HepG2 (cell line): ENCODE data around the gene TMTC4. TPM values are rescaled to one million over a fixed set of nuclear protein-coding genes. Genes with fewer than 3 reads are reported as not detected.
A peak's percentile ranks its signal among the peaks of the same experiment; 100 is the strongest.

Experiments
- ATF7 ChIP-seq, 2 experiments: fragments of 450-650 bp in 1 of 2; sonication (generic) in 1 of 2; formaldehyde crosslinking in 1 of 2; IDR thresholded peaks; 2 replicates each; pipeline versions ENCODE4 v1.4.0 to v1.6.1; 2016 to 2020; ENCODE audit warnings: antibody characterized with exemption in 1 of 2, mild to moderate bottlenecking in 1 of 2, missing genetic modification reagents in 1 of 2
- BORCS8-MEF2B ChIP-seq: sonication (generic); formaldehyde crosslinking; IDR thresholded peaks from 2 replicates; pipeline ENCODE4 v1.8.0; 2022; ENCODE audit warnings: mild to moderate bottlenecking, missing genetic modification reagents
- BRCA1 ChIP-seq: sonication (generic); formaldehyde crosslinking; IDR thresholded peaks from 2 replicates; pipeline ENCODE4 v1.4.0; 2020; ENCODE audit warnings: missing genetic modification reagents
- CHD4 ChIP-seq: fragments of 200-600 bp; sonication (generic); IDR thresholded peaks from 2 replicates; pipeline ENCODE4 v1.7.0; 2017; ENCODE audit warnings: mild to moderate bottlenecking, low read length, borderline replicate concordance
- DR1 ChIP-seq: sonication (generic); formaldehyde crosslinking; IDR thresholded peaks from 2 replicates; pipeline ENCODE4 v1.8.0; 2021; ENCODE audit warnings: mild to moderate bottlenecking, missing genetic modification reagents, inconsistent platforms
- GATAD1 ChIP-seq: IDR thresholded peaks from 2 replicates; pipeline ENCODE4 v1.6.1; 2016; ENCODE audit warnings: missing genetic modification reagents, missing compliant biosample characterization
- IKZF5 ChIP-seq: IDR thresholded peaks from 2 replicates; pipeline ENCODE4 v1.6.1; 2018; ENCODE audit warnings: missing genetic modification reagents, mild to moderate bottlenecking, missing compliant biosample characterization
- LRRFIP1 ChIP-seq: sonication (generic); formaldehyde crosslinking; conservative IDR thresholded peaks from 2 replicates; pipeline ENCODE4 v1.4.0; 2020; ENCODE audit warnings: missing genetic modification reagents
- MTA1 ChIP-seq: sonication (generic); formaldehyde crosslinking; IDR thresholded peaks from 2 replicates; pipeline ENCODE4 v1.4.0; 2020; ENCODE audit warnings: missing genetic modification reagents, mild to moderate bottlenecking, borderline replicate concordance
- NR2C2 ChIP-seq: sonication (generic); formaldehyde crosslinking; IDR thresholded peaks from 2 replicates; pipeline ENCODE4 v1.4.0; 2020; ENCODE audit warnings: missing genetic modification reagents, mild to moderate bottlenecking, moderate library complexity, borderline replicate concordance
- SNAPC4 ChIP-seq: sonication (generic); formaldehyde crosslinking; IDR thresholded peaks from 2 replicates; pipeline ENCODE4 v1.4.0; 2020; ENCODE audit warnings: mild to moderate bottlenecking, missing genetic modification reagents
- TBX2 ChIP-seq: sonication (generic); formaldehyde crosslinking; IDR thresholded peaks from 2 replicates; pipeline ENCODE4 v1.5.0; 2020; ENCODE audit warnings: missing genetic modification reagents, mild to moderate bottlenecking, borderline replicate concordance
- ZNF687 ChIP-seq: sonication (generic); formaldehyde crosslinking; IDR thresholded peaks from 2 replicates; pipeline ENCODE4 v1.5.1; 2020; ENCODE audit warnings: mild to moderate bottlenecking, missing genetic modification reagents, moderate library complexity
- polyA plus RNA-seq, 8 experiments: library from polyadenylated mRNA; depleted of rRNA in 3 of 8; stranded (reverse) in 7 of 8; unstranded in 1 of 8; fragments of >200 nt; fragmentation: Illumina TruSeq in 4 of 8; extraction: Trizol in 4 of 8; gene quantifications; 2 replicates each; pipeline versions ENCODE4 v1.2.1 to v1.2.3, GENCODE V29; 2011 to 2016; ENCODE audit warnings: low read depth in 4 of 8, missing spikeins in 1 of 8, mixed read lengths in 1 of 8; ENCODE audit not compliant: insufficient read depth in 1 of 8
- total RNA-seq, 5 experiments: library from RNA; depleted of rRNA; stranded (reverse); fragments of >200 nt; fragmentation: Illumina TruSeq; extraction: Trizol; gene quantifications; 2 replicates each; pipeline ENCODE4 v1.2.3, GENCODE V29; 2016; ENCODE audit warnings: low read depth in 1 of 5

The TMTC4 gene
- total and polyA plus RNA-seq, 2 of the 13 experiments (the other 11 are each of a cell fraction or from before 2014, with no cell fraction given) = 16.0 to 22.6 TPM

- TF ChIP-seq LRRFIP1 (CRISPR knock-in tag) = no peak
- peak; percentile 30; the same call in 1 of the 2 replicates for TF ChIP-seq TBX2
- no peak for TF ChIP-seq IKZF5 (CRISPR knock-in tag)
- TF ChIP-seq DR1 = no peak
- TF ChIP-seq BORCS8-MEF2B = no peak
- no peak for TF ChIP-seq ATF7 (IDR thresholded peaks at IDR 0.05)
- TF ChIP-seq ATF7 (CRISPR knock-in tag; IDR thresholded peaks at IDR 0.05) = no peak
- 0 out of 2 replicates have a peak, but pooled peaks have one; percentile 27 for TF ChIP-seq MTA1 (CRISPR knock-in tag)
- no peak for TF ChIP-seq BRCA1
- no peak for TF ChIP-seq SNAPC4 (CRISPR knock-in tag)
- TF ChIP-seq CHD4 = no peak
- TF ChIP-seq GATAD1 = no peak
- TF ChIP-seq ZNF687 (CRISPR knock-in tag) = peak; percentile 37; the same call in 1 of the 2 replicates
- TF ChIP-seq NR2C2 (CRISPR knock-in tag) = 0 out of 2 replicates have a peak, but pooled peaks have one; percentile 31
Measured at GRCh38 chr13:100564444-100565223, 110.0 kb downstream of the TMTC4 start (continued).
